Head of caudate nucleus (tissue), 42 donors: ENCODE measurements around the gene SLC12A6.

Source experiments
- DNase-seq, 42 donors: peaks; one replicate each; pipeline versions ENCODE4 v3.0.0 to v3.0.0-alpha.2; 2020 to 2021; ENCODE audit warnings: mixed read lengths in 7 of 42
- intact Hi-C: fragments of 100-400 bp; cut with DNase I; formaldehyde crosslinking; loops from one replicate; pipeline ENCODE4 v1.15.0; 2022

SLC12A6 gene

GRCh38 chr15:34292621-34293020 lies 45.0 kb downstream of the SLC12A6 start:
- no peak for DNase-seq
- intact Hi-C loops: no loop called here

GRCh38 chr15:34284937-34285336 lies 52.6 kb downstream of the SLC12A6 start:
- intact Hi-C loops: no loop called here
- no peak for DNase-seq

- DNase-seq: no peak
- intact Hi-C loops: no loop called here
Measured at GRCh38 chr15:34282384-34282783, 55.2 kb downstream of the SLC12A6 start.

GRCh38 chr15:34280193-34280592 lies 57.4 kb downstream of the SLC12A6 start:
- no peak for DNase-seq
- intact Hi-C loops: no loop called here

GRCh38 chr15:34279368-34279767 lies 58.2 kb downstream of the SLC12A6 start:
- intact Hi-C loops: no loop called here

GRCh38 chr15:34275721-34276120 lies 61.9 kb downstream of the SLC12A6 start:
- intact Hi-C loops: no loop called here
- DNase-seq: no peak

More at GRCh38 chr15:34279368-34279767, 58.2 kb downstream of the SLC12A6 start:
- DNase-seq: peak in 1 of 42 donors; percentile 39

DNA sequence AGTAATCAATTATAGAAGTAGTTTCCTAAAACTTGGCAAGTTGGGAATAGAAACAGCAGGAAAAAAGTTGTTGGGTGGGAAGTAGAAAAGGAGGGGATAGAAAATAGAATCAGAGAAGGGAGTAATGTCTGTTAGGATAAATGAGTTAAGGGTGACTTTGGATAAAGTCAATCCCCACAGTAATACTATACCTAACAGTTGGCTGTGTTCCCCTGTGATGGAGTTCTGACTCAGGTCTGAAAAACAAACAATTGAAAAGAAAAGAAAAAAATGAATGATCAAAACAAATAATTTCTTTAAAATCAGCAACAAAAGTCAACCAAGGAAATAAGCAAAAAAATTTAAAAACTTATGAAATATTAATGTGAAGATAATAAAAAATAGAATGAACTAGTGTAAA lies 62.4 kb downstream of the SLC12A6 start:
- intact Hi-C loops: no loop called here
- DNase-seq: no peak

DNA sequence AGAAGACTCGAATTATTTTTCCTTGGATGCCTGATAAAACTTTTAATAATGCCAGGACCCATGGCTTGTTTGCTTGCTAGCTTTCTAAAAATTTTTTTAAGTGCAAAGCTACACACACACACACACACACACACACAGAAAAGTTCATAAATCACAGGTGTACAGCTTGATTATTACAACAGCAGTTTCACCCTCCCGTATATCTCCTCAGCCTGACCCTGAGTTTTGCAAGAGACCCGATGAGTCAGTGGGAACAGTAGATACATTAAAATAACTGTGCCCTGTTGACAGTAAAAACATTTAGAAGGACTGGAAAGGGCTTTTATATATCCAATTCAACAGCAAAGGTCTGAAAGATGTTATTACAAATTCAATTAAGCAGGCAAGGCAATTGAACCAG lies 66.1 kb downstream of the SLC12A6 start:
- DNase-seq: no peak
- intact Hi-C loops: no loop called here

- DNase-seq: no peak
- intact Hi-C loops: no loop called here
Measured at GRCh38 chr15:34266751-34267150, 70.8 kb downstream of the SLC12A6 start.

DNA sequence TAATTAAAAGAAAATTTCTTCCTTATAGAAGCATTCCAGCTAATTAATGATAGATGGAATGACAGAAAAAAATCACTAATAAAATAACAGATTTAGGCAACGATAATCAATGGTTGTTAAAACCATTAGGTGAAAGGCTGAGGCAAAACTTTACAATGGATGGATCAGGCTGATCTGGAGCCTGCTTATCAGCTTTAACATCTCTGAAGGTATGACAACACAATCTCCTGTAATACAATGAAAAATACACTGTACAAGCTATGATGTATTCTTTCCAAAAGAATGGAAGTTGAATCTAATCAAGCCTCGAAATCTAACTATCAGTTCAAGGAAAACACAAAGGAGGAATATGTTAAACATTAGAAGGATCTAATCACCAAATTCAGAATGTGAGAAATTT lies 73.5 kb downstream of the SLC12A6 start:
- intact Hi-C loops: no loop called here

GRCh38 chr15:34262362-34262761 lies 75.2 kb downstream of the SLC12A6 start:
- DNase-seq: peak in 1 of 42 donors; percentile 6
- intact Hi-C loops: no loop called here

More for the DNA sequence above, 73.5 kb downstream of the SLC12A6 start:
- no peak for DNase-seq

GRCh38 chr15:34259566-34259965 lies 78.0 kb downstream of the SLC12A6 start:
- intact Hi-C loops: no loop called here
- DNase-seq: no peak

GRCh38 chr15:34258151-34258550 lies 79.4 kb downstream of the SLC12A6 start:
- intact Hi-C loops: no loop called here
- no peak for DNase-seq

DNA sequence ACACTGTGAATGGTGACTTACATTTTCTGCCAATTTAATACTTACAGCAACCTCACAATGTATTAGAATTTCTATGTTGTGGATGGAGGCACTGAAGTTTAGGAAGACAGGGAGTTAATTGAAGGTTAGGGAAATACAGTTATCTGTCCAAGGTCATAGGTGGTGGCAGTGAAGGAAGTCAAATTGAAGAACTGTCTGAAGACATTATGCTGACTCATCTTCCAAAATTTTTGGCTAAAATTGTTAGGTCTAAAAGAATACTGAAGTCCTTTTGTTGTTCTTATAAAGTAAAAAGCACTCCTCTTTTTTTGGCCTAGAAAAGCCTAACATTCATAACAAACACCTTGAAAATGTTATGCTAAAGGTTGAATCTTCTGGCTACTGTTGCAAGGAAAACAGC lies 85.0 kb downstream of the SLC12A6 start:
- no peak for DNase-seq
- intact Hi-C loops: no loop called here

GRCh38 chr15:34248190-34248589 lies 89.4 kb downstream of the SLC12A6 start:
- intact Hi-C loops: no loop called here
- no peak for DNase-seq

DNA sequence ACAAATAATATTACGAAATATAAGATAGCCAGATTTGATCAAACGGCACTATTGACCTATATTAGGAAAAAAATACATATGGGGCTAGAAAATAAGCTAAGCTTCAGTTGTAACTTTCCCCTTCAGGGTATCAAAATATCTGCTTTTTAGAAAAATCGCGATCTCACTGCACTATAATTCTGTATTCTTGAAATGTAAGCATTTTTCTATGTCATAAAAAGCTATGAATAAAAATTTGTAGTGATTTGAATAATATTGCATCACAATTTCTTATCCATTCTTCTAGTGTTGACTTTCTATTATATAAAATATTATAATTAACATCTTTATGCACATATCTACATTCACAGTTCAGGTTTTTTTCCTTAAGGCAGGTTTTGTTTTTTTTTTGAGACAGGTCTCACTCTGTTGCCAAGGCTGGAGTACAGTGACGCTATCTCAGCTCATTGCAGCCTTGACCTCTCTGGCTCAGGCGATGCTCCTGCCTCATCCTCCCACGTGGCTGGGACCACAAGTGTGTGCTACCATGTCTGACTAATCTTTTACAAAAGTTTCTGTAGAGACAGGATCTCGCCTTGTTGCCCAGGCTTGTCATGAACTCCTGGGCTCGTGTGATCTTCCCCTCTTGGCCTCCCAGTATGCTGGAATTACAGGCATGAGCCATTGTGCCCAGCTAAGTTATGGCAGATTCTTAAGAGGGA lies 91.2 kb downstream of the SLC12A6 start:
- DNase-seq: no peak
- intact Hi-C loops: no loop called here

DNA sequence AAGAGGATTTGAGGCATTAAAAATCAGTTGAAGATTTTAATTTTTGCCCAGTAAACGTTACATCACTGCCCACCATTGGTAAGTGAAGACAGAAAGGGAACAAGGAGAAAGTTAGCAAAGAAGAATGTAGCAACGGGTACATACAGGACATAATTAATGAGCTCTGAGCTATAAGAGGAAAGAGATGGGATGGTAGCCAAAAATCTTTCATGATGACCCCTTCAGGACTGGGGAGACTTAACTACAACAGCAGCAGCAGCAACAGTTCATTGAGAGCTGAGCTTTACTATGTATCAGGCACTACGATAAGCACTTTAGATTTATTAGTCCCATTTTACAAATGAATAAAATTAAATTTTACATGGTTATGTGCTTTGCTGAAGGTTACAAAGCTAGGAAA lies 94.4 kb downstream of the SLC12A6 start:
- intact Hi-C loops: no loop called here
- no peak for DNase-seq

DNA sequence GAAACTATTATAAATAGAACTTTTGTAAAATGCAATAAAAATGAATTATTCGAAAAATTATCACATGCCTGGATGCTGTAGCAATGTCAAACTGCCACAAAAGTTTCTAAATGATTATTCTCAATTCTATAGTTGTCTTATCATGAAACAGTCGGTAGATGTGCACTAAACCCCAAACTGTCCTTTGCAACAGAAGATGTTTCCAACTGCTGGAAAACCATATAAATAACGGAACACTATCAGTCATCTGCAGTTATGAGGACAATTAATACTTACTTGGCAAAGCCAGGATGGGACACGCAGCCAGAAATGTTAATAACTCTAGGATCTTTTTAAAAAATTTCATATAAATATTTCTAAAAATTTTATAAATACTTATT lies 95.3 kb downstream of the SLC12A6 start:
- intact Hi-C loops: no loop called here
- DNase-seq: no peak

DNA sequence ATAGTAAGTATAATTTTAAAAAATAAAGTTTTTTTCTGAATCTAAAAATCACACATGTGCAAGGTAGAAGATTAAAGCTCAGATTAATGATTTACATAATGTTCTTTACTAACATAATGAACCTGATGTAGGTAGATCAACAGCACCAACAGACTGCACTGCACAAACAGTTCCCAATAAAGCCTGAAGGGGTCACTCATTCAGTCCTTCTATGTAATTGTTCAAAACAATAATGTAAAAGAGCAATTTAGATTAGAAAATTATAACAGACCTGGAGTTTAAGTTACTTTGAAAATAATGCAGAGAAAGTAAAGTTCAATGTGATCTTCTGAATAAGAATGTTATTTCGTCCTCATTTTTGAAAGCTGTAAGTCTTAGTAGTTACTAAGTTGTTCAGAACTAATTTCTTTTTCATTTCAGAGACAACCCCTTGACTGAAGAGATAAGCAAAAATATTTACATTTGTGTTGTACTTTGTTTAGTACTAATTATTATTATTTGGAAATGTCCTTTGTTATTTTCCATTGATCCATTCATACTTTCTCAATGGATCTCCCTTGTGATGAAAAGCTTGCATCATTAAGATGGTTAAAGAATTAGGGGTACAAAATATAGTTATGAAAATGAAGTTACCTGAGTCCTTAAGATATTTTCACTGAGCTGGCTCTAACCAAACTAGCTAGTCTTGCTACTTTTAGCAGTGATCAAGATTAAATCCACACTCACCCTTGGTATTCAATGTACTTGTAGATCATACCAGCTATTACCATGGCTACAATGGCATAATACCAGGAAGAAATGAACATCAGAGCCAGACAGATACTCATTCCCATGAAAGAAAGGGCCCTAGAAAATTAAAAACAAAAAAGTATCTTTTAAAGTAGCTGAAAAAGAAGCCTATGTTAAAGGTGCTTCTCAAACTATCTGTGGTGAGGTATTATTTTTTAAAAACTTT lies 95.9 kb downstream of the SLC12A6 start:
- intact Hi-C loops: no loop called here
- peak in 13 of 42 donors; percentile 7 to 55 (median 23) for DNase-seq

- DNase-seq: no peak
- intact Hi-C loops: no loop called here
Measured at GRCh38 chr15:34240537-34240936, 97.0 kb downstream of the SLC12A6 start.
